Effector memory CD8-positive, alpha-beta T cell (primary cell): ENCODE measurements around the gene PSAT1.

ENCODE experiments used
- ATAC-seq: fragments of 150-1000 bp; cut with Tn5 transposase; replicated peaks from 2 replicates; pipeline ENCODE4 v1.10.0; 2021; ENCODE audit warnings: mild to moderate bottlenecking, moderate library complexity
- DNase-seq, 3 experiments: peaks; one replicate each; pipeline ENCODE4 v3.0.0; 2021
- H3K27ac Mint-ChIP-seq, 2 donors: one replicate each; pipeline ENCODE4 v1.8.0; 2022; ENCODE audit warnings: mild to moderate bottlenecking in 2 of 2, mixed read lengths in 2 of 2, moderate library complexity in 2 of 2
- H3K27me3 Mint-ChIP-seq, 2 donors: one replicate each; pipeline ENCODE4 v1.8.0; 2022; ENCODE audit warnings: mixed read lengths in 2 of 2
- H3K36me3 Mint-ChIP-seq: one replicate; pipeline ENCODE4 v1.8.0; 2022; ENCODE audit warnings: mild to moderate bottlenecking, moderate library complexity, mixed read lengths; ENCODE audit not compliant: insufficient read depth
- H3K4me1 Mint-ChIP-seq, 2 donors: one replicate each; pipeline ENCODE4 v1.8.0; 2022; ENCODE audit warnings: low read depth in 2 of 2, mixed read lengths in 2 of 2
- H3K4me3 Mint-ChIP-seq, 2 donors: one replicate each; pipeline ENCODE4 v1.8.0; 2022; ENCODE audit warnings: mild to moderate bottlenecking in 2 of 2, mixed read lengths in 2 of 2, moderate library complexity in 2 of 2
- H3K9me3 Mint-ChIP-seq, 2 donors: one replicate each; pipeline ENCODE4 v1.8.0; 2022; ENCODE audit warnings: mixed read lengths in 2 of 2

PSAT1 gene

DNA sequence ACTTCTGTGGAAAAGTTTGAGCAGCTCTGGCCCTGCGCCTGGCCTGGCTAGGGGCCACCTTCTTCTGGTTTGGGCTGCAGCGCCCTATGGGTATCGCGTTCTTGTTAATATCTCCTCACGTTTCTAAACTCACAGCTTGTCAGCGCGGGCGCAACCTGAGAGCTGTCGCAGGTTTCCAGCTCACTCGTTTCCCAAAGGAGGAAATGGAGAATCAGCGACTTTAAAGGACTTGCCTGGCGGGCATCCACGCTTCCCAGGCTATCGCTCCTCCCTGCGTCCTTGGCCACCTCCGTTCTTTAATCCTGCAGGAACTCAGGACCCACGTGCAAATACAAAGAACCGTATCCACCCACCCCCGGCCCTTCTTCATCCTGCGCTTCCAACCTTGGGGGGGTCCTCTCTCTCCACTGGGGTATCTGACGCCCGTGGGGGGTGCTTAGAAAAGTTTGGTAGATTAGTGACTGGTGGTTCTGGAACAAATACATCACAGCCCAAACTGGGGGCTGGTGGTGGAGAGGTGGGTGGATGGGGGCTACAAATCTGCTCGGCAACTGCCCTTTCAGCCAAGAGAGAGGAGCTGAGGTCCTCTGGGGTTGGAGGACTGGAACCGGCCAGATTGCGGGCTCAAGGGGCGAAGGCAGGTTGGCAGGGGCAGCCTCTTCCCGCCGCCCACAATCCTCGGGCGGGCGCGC lies 578 bp upstream of the PSAT1 start:
- peaks cover 8% of the 10 kb centered on the region for H3K36me3 Mint-ChIP-seq
- peaks cover 17 to 22% of the 10 kb centered on the region in 2 donors for H3K4me1 Mint-ChIP-seq
- peak overlapping the region; percentile 85 to 93 for H3K4me3 Mint-ChIP-seq
- no peak for ATAC-seq
- no peaks in the 10 kb centered on the region for H3K9me3 Mint-ChIP-seq
- no peaks in the 10 kb centered on the region for H3K27me3 Mint-ChIP-seq
- DNase-seq = no peak
- H3K27ac Mint-ChIP-seq = peak overlapping the region; percentile 77 to 82

DNA sequence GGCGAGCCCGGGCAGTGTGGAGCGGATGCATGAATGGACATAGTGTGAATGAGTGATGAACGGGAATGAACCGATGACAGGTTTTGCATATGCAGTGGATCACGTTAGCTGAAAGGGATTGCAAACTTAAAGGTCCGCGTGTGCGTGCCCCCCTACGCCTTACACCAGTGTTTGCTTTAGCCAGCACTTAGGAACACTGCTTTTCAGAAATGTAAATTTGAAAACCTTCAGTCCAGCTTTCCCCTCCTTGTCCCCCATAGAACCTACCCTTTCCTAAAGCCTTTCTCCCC lies 692 bp downstream of the PSAT1 start:
- H3K36me3 Mint-ChIP-seq = peaks cover 8% of the 10 kb centered on the region
- no peak overlapping the region for H3K27ac Mint-ChIP-seq
- peaks cover 17 to 20% of the 10 kb centered on the region in 2 donors for H3K4me1 Mint-ChIP-seq
- DNase-seq (no peak), ATAC-seq (no peak)
- H3K4me3 Mint-ChIP-seq = peak overlapping the region; percentile 85 to 93
- no peaks in the 10 kb centered on the region for H3K9me3 Mint-ChIP-seq
- no peaks in the 10 kb centered on the region for H3K27me3 Mint-ChIP-seq

GRCh38 chr9:78298046-78298765 lies 1.3 kb downstream of the PSAT1 start:
- Mint-ChIP-seq H3K4me3 (peak overlapping the region; percentile 85 to 93), H3K27me3 (no peaks in the 10 kb centered on the region), H3K36me3 (peaks cover 8% of the 10 kb centered on the region), H3K9me3 (no peaks in the 10 kb centered on the region), H3K27ac (no peak overlapping the region), H3K4me1 (peaks cover 16 to 17% of the 10 kb centered on the region in 2 donors)
- ATAC-seq = no peak
- DNase-seq = no peak

- H3K36me3 Mint-ChIP-seq = peaks cover 12% of the 10 kb centered on the region
- DNase-seq = no peak
- H3K9me3 Mint-ChIP-seq = no peaks in the 10 kb centered on the region
- H3K4me1 Mint-ChIP-seq = peaks cover 16 to 17% of the 10 kb centered on the region in 2 donors
- no peak overlapping the region for H3K27ac Mint-ChIP-seq
- no peaks in the 10 kb centered on the region for H3K27me3 Mint-ChIP-seq
- ATAC-seq = no peak
- no peak overlapping the region for H3K4me3 Mint-ChIP-seq
These were observed 3.3 kb downstream of the PSAT1 start for GRCh38 chr9:78300209-78300608.

DNA sequence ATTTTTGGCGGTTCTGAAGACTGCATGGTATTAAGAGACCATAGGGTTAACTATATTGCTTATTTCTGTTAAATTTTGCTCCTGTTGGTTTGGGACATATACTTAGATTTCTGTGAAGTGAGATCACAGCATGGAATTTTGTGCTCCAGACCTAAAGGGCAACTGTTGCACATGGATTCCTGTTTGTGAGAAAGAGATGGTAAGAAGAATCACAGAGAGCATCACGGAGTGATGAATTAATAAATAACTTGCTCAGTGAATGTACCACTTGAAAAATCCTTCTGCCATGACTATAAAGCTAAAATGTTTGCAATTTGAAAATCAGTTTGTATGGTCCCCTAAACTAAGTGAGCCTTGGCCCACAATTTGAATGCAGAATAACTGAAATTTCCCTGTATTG lies 4.5 kb downstream of the PSAT1 start:
- Mint-ChIP-seq H3K27me3 (no peaks in the 10 kb centered on the region), H3K4me3 (no peak overlapping the region), H3K27ac (no peak overlapping the region), H3K36me3 (peaks cover 11% of the 10 kb centered on the region), H3K9me3 (no peaks in the 10 kb centered on the region), H3K4me1 (peaks cover 13% of the 10 kb centered on the region in 2 donors)
- DNase-seq (no peak), ATAC-seq (no peak)

DNA sequence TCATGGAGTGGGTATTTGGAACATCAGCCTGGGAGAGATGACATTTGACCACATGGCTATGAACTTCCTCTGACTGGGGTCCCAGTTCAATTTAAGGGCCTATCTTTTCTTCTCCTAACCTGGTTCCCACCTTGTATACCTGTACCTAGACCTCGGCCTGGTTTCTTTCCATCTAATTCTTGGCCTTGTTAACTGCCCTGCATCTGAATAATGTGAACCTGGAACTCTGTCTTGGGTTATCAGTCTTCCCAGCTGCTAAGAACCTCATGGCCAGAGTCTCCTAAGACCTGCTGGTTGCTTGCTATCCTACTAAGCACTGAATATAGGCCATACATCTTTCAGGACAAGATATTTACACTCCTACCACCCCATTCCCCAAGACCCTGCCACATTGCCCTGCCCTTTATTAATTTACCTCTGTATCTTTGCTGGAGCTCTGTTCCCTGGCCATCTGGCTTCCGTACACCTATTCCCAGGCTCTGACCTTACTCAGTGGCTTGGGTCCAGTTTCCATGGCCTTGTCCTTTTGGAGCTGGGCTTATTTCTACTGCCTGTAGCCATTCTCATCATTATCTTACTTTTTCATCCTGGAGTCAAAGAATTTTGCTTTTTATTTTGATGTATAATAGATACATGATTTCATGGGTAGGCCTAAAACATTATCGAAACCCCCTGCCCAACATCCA lies 6.6 kb downstream of the PSAT1 start:
- no peak for ATAC-seq
- H3K4me3 Mint-ChIP-seq = no peak overlapping the region
- no peaks in the 10 kb centered on the region for H3K9me3 Mint-ChIP-seq
- H3K36me3 Mint-ChIP-seq = peaks cover 4% of the 10 kb centered on the region
- DNase-seq = no peak
- H3K4me1 Mint-ChIP-seq = no peaks in the 10 kb centered on the region
- H3K27me3 Mint-ChIP-seq = no peaks in the 10 kb centered on the region
- H3K27ac Mint-ChIP-seq = no peak overlapping the region

GRCh38 chr9:78304357-78304756 lies 7.4 kb downstream of the PSAT1 start:
- no peaks in the 10 kb centered on the region for H3K9me3 Mint-ChIP-seq
- no peaks in the 10 kb centered on the region for H3K4me1 Mint-ChIP-seq
- no peak for ATAC-seq
- H3K27ac Mint-ChIP-seq = no peak overlapping the region
- no peak for DNase-seq
- no peaks in the 10 kb centered on the region for H3K27me3 Mint-ChIP-seq
- no peak overlapping the region for H3K4me3 Mint-ChIP-seq
- H3K36me3 Mint-ChIP-seq = peaks cover 4% of the 10 kb centered on the region

GRCh38 chr9:78306222-78307076 lies 9.5 kb downstream of the PSAT1 start:
- Mint-ChIP-seq H3K9me3 (no peaks in the 10 kb centered on the region), H3K27me3 (no peaks in the 10 kb centered on the region), H3K36me3 (peaks cover 4% of the 10 kb centered on the region), H3K4me1 (no peaks in the 10 kb centered on the region), H3K27ac (no peak overlapping the region), H3K4me3 (no peak overlapping the region)
- no peak for ATAC-seq
- DNase-seq = no peak

DNA sequence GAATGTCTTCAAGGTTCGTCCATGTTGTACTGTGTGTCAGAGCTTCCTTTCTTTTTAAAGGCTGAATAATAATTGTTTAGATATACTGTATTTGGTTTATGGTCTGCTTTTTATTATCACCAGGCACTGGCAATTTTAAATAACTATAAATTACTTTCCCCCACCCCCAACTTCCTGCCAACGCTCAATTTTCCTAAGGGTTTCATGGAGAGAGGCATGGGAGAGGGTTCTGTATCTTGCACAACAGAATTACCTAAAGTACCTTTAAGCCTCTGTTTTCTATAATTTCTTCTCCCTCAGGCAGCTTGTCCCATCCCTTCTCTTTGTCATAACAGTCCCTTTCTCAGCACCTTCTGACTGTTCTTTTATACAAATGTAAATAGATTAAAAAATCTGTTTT lies 10.4 kb downstream of the PSAT1 start:
- Mint-ChIP-seq H3K4me1 (no peaks in the 10 kb centered on the region), H3K27ac (no peak overlapping the region), H3K4me3 (no peak overlapping the region), H3K9me3 (no peaks in the 10 kb centered on the region), H3K27me3 (no peaks in the 10 kb centered on the region), H3K36me3 (peaks cover 4% of the 10 kb centered on the region)
- ATAC-seq (no peak), DNase-seq (no peak)

- no peak overlapping the region for H3K4me3 Mint-ChIP-seq
- DNase-seq (no peak), ATAC-seq (no peak)
- no peak overlapping the region for H3K27ac Mint-ChIP-seq
- H3K27me3 Mint-ChIP-seq = no peaks in the 10 kb centered on the region
- H3K36me3 Mint-ChIP-seq = peaks cover 8% of the 10 kb centered on the region
- H3K4me1 Mint-ChIP-seq = no peaks in the 10 kb centered on the region
- H3K9me3 Mint-ChIP-seq = no peaks in the 10 kb centered on the region
These were observed 12.1 kb downstream of the PSAT1 start for GRCh38 chr9:78309066-78309465.

DNA sequence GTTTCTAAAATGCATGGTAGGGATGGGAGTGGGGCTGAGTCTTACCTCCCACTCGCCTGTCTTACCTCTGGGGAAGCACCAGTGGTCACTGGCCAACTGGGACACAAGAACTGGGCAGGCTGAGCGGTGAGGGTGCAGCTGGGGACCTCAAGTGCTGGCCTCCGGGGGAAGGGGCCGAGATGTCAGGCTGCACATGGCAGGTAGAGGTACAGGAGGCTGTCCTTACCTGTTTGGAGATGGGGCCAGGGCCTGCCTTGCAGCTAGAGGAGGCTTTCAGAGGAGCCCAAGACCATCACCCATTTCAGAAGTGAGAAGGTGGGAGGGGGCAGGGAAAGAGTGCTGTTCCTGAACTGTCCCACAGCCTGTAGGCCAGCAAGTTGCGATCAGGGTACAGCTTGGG lies 14.2 kb downstream of the PSAT1 start:
- no peaks in the 10 kb centered on the region for H3K4me1 Mint-ChIP-seq
- no peak for DNase-seq
- H3K4me3 Mint-ChIP-seq = no peak overlapping the region
- no peaks in the 10 kb centered on the region for H3K27me3 Mint-ChIP-seq
- no peak for ATAC-seq
- H3K9me3 Mint-ChIP-seq = no peaks in the 10 kb centered on the region
- peaks cover 4% of the 10 kb centered on the region for H3K36me3 Mint-ChIP-seq
- H3K27ac Mint-ChIP-seq = no peak overlapping the region

DNA sequence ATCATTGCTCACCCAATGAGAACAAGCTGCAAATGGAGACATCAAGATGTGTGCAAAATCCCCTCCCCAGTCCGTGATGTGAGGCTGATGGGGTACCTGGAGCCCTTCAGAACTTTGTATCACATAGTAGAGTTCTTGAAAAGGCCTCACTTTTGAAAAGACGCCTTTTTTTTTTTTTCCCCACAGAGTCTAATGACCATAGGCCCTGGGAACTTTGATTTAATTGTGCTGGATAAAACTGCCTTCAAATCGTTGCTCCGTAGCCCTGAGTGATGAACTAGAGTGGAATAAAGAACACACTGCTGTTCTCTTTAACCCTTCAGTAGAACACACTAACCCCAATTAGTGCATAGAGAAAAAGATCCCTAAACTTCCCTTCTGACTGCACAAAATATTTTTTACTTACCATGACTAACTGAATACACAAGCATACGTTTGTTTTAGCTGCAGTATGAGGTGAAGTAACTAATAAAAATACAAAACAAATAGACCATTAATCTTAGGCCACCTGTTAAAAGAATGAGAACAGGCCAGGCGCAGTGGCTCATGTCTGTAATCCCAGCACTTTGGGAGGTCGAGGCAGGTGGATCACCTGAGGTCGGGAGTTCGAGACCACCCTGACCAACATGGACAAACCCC lies 15.1 kb downstream of the PSAT1 start:
- DNase-seq = no peak
- Mint-ChIP-seq H3K27ac (peak overlapping the region in 1 of 2 donors; percentile 54), H3K4me3 (no peak overlapping the region), H3K4me1 (no peaks in the 10 kb centered on the region), H3K9me3 (no peaks in the 10 kb centered on the region), H3K36me3 (peaks cover 4% of the 10 kb centered on the region), H3K27me3 (no peaks in the 10 kb centered on the region)
- ATAC-seq = no peak

GRCh38 chr9:78314550-78314949 lies 17.6 kb downstream of the PSAT1 start:
- H3K9me3 Mint-ChIP-seq = no peaks in the 10 kb centered on the region
- no peaks in the 10 kb centered on the region for H3K4me1 Mint-ChIP-seq
- H3K27me3 Mint-ChIP-seq = no peaks in the 10 kb centered on the region
- no peak overlapping the region for H3K27ac Mint-ChIP-seq
- DNase-seq (no peak), ATAC-seq (no peak)
- H3K36me3 Mint-ChIP-seq = peaks cover 4% of the 10 kb centered on the region
- H3K4me3 Mint-ChIP-seq = no peak overlapping the region
